ENCODE data around the gene ABTB1. TPM values are rescaled to one million over a fixed set of nuclear protein-coding genes. Genes with fewer than 3 reads are reported as not detected.

ABTB1 gene
- total RNA-seq, 1 experiment from 2014 or later = 12.5 TPM

DNA sequence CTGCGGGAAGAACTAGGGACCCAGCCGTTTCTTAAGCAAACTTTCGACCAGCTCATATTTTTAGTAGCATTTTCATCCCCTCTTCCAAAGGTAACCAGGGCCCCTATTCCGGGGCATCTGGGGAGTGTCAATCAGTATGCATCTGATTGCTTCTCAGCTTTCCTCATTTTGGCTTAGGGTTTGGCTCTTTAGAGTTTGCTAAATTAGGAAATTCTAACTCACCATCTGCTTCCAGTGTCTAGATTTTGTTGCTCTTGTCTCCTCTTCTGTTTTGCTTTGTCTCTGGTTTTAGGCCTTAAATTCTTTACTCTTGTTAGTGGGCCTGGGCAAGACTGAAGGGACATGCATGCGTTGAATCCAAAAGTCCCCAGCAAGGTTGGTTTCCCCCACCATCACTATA lies 9.6 kb upstream of the ABTB1 start:
- peaks cover 21% of the 10 kb centered on the region for H3K36me3 Mint-ChIP-seq
- ChIA-PET POLR2A (no interaction called here), CTCF (interaction anchor here (1.0 kb wide), 1 partner anchor 88 kb away, joined by 3 read pairs; no protein-coding TSS in a partner anchor)
- DNase-seq (ENCODE audit: low spot score) (no peak), ATAC-seq (no peak)
- TF ChIP-seq GTF2I (CRISPR knock-in tag; conservative IDR thresholded peaks at IDR 0.05) (no peak), ETV6 (CRISPR knock-in tag; IDR thresholded peaks at IDR 0.05) (no peak), NR2C2 (CRISPR knock-in tag; IDR thresholded peaks at IDR 0.05) (no peak), PRRX2 (CRISPR knock-in tag; IDR thresholded peaks at IDR 0.05) (no peak), FOXP1 (CRISPR knock-in tag; IDR thresholded peaks at IDR 0.05; ENCODE audit: borderline replicate concordance) (no peak), OVOL2 (CRISPR knock-in tag; IDR thresholded peaks at IDR 0.05; ENCODE audit: borderline replicate concordance) (no peak), ESRRA (CRISPR knock-in tag; IDR thresholded peaks at IDR 0.05; ENCODE audit: borderline replicate concordance) (no peak), NFATC4 (CRISPR knock-in tag; IDR thresholded peaks at IDR 0.05) (no peak), ELF4 (CRISPR knock-in tag; IDR thresholded peaks at IDR 0.05; ENCODE audit: low read depth) (no peak), TP53 (CRISPR knock-in tag; IDR thresholded peaks at IDR 0.05) (no peak)
- TF ChIP-seq, protein P1, sequence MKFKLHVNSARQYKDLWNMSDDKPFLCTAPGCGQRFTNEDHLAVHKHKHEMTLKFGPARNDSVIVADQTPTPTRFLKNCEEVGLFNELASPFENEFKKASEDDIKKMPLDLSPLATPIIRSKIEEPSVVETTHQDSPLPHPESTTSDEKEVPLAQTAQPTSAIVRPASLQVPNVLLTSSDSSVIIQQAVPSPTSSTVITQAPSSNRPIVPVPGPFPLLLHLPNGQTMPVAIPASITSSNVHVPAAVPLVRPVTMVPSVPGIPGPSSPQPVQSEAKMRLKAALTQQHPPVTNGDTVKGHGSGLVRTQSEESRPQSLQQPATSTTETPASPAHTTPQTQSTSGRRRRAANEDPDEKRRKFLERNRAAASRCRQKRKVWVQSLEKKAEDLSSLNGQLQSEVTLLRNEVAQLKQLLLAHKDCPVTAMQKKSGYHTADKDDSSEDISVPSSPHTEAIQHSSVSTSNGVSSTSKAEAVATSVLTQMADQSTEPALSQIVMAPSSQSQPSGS (CRISPR knock-in tag; IDR thresholded peaks at IDR 0.05; ENCODE audit: borderline replicate concordance, low read depth) = no peak
- TF ChIP-seq, protein P2, sequence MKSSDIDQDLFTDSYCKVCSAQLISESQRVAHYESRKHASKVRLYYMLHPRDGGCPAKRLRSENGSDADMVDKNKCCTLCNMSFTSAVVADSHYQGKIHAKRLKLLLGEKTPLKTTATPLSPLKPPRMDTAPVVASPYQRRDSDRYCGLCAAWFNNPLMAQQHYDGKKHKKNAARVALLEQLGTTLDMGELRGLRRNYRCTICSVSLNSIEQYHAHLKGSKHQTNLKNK (CRISPR knock-in tag; IDR thresholded peaks at IDR 0.05) = no peak
- TF ChIP-seq, protein P3, sequence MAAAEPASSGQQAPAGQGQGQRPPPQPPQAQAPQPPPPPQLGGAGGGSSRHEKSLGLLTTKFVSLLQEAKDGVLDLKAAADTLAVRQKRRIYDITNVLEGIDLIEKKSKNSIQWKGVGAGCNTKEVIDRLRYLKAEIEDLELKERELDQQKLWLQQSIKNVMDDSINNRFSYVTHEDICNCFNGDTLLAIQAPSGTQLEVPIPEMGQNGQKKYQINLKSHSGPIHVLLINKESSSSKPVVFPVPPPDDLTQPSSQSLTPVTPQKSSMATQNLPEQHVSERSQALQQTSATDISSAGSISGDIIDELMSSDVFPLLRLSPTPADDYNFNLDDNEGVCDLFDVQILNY (CRISPR knock-in tag; IDR thresholded peaks at IDR 0.05) = no peak
- TF ChIP-seq, protein P4, sequence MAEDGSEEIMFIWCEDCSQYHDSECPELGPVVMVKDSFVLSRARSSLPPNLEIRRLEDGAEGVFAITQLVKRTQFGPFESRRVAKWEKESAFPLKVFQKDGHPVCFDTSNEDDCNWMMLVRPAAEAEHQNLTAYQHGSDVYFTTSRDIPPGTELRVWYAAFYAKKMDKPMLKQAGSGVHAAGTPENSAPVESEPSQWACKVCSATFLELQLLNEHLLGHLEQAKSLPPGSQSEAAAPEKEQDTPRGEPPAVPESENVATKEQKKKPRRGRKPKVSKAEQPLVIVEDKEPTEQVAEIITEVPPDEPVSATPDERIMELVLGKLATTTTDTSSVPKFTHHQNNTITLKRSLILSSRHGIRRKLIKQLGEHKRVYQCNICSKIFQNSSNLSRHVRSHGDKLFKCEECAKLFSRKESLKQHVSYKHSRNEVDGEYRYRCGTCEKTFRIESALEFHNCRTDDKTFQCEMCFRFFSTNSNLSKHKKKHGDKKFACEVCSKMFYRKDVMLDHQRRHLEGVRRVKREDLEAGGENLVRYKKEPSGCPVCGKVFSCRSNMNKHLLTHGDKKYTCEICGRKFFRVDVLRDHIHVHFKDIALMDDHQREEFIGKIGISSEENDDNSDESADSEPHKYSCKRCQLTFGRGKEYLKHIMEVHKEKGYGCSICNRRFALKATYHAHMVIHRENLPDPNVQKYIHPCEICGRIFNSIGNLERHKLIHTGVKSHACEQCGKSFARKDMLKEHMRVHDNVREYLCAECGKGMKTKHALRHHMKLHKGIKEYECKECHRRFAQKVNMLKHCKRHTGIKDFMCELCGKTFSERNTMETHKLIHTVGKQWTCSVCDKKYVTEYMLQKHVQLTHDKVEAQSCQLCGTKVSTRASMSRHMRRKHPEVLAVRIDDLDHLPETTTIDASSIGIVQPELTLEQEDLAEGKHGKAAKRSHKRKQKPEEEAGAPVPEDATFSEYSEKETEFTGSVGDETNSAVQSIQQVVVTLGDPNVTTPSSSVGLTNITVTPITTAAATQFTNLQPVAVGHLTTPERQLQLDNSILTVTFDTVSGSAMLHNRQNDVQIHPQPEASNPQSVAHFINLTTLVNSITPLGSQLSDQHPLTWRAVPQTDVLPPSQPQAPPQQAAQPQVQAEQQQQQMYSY (CRISPR knock-in tag; IDR thresholded peaks at IDR 0.05) = no peak
- TF ChIP-seq, protein P5, sequence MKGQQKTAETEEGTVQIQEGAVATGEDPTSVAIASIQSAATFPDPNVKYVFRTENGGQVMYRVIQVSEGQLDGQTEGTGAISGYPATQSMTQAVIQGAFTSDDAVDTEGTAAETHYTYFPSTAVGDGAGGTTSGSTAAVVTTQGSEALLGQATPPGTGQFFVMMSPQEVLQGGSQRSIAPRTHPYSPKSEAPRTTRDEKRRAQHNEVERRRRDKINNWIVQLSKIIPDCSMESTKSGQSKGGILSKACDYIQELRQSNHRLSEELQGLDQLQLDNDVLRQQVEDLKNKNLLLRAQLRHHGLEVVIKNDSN (CRISPR knock-in tag; IDR thresholded peaks at IDR 0.05) = no peak
- TF ChIP-seq, protein P6, sequence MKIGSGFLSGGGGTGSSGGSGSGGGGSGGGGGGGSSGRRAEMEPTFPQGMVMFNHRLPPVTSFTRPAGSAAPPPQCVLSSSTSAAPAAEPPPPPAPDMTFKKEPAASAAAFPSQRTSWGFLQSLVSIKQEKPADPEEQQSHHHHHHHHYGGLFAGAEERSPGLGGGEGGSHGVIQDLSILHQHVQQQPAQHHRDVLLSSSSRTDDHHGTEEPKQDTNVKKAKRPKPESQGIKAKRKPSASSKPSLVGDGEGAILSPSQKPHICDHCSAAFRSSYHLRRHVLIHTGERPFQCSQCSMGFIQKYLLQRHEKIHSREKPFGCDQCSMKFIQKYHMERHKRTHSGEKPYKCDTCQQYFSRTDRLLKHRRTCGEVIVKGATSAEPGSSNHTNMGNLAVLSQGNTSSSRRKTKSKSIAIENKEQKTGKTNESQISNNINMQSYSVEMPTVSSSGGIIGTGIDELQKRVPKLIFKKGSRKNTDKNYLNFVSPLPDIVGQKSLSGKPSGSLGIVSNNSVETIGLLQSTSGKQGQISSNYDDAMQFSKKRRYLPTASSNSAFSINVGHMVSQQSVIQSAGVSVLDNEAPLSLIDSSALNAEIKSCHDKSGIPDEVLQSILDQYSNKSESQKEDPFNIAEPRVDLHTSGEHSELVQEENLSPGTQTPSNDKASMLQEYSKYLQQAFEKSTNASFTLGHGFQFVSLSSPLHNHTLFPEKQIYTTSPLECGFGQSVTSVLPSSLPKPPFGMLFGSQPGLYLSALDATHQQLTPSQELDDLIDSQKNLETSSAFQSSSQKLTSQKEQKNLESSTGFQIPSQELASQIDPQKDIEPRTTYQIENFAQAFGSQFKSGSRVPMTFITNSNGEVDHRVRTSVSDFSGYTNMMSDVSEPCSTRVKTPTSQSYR (CRISPR knock-in tag; IDR thresholded peaks at IDR 0.05) = no peak
- no peaks in the 10 kb centered on the region for H3K27me3 Mint-ChIP-seq (ENCODE audit: low read depth)
- peaks cover 8% of the 10 kb centered on the region for H3K9me3 Mint-ChIP-seq
- H3K4me3 Mint-ChIP-seq = no peak overlapping the region
- H3K4me1 Mint-ChIP-seq = no peaks in the 10 kb centered on the region
- no peak overlapping the region for H3K27ac Mint-ChIP-seq

DNA sequence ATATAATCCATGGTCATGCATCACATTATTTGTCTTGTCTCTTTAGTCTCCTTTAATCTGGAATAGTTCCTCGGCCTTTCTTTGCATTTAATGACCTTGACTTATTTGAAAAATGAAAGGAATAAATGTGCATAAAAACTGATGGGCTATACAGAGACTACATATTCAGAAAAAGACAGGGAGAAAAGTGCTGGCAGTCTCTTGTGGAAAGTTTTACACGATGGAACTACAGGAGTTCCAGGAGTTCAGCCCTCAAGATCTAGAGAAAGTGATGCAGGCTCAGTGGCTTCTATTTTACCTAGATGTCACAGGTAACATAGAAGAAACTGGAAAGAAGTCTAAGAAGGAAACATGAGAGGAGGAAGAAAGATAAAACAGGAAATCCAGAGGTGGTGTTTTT lies 7.6 kb upstream of the ABTB1 start:
- Mint-ChIP-seq H3K27ac (no peak overlapping the region), H3K9me3 (peaks cover 8% of the 10 kb centered on the region), H3K4me3 (no peak overlapping the region), H3K36me3 (peaks cover 20% of the 10 kb centered on the region), H3K4me1 (no peaks in the 10 kb centered on the region), H3K27me3 (ENCODE audit: low read depth) (no peaks in the 10 kb centered on the region)
- ChIA-PET POLR2A (no interaction called here), CTCF (no interaction called here)
- DNase-seq (ENCODE audit: low spot score) = no peak
- no peak for ATAC-seq
- no peak for TF ChIP-seq ETV6 (CRISPR knock-in tag; IDR thresholded peaks at IDR 0.05)
- TF ChIP-seq, protein P7, sequence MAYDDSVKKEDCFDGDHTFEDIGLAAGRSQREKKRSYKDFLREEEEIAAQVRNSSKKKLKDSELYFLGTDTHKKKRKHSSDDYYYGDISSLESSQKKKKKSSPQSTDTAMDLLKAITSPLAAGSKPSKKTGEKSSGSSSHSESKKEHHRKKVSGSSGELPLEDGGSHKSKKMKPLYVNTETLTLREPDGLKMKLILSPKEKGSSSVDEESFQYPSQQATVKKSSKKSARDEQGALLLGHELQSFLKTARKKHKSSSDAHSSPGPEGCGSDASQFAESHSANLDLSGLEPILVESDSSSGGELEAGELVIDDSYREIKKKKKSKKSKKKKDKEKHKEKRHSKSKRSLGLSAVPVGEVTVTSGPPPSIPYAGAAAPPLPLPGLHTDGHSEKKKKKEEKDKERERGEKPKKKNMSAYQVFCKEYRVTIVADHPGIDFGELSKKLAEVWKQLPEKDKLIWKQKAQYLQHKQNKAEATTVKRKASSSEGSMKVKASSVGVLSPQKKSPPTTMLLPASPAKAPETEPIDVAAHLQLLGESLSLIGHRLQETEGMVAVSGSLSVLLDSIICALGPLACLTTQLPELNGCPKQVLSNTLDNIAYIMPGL (CRISPR knock-in tag; IDR thresholded peaks at IDR 0.05) = no peak
- TF ChIP-seq NR3C1 (CRISPR knock-in tag; conservative IDR thresholded peaks at IDR 0.05; ENCODE audit: low read depth) = no peak
- TF ChIP-seq ZNF396 (CRISPR knock-in tag; IDR thresholded peaks at IDR 0.05; ENCODE audit: borderline replicate concordance) = no peak
- TF ChIP-seq, protein P8, sequence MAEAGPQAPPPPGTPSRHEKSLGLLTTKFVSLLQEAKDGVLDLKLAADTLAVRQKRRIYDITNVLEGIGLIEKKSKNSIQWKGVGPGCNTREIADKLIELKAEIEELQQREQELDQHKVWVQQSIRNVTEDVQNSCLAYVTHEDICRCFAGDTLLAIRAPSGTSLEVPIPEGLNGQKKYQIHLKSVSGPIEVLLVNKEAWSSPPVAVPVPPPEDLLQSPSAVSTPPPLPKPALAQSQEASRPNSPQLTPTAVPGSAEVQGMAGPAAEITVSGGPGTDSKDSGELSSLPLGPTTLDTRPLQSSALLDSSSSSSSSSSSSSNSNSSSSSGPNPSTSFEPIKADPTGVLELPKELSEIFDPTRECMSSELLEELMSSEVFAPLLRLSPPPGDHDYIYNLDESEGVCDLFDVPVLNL (CRISPR knock-in tag; IDR thresholded peaks at IDR 0.05; ENCODE audit: borderline replicate concordance, low read depth) = no peak
- no peak for TF ChIP-seq TP53 (CRISPR knock-in tag; IDR thresholded peaks at IDR 0.05)
- no peak for TF ChIP-seq ATF1 (CRISPR knock-in tag; IDR thresholded peaks at IDR 0.05)
- TF ChIP-seq PRRX2 (CRISPR knock-in tag; IDR thresholded peaks at IDR 0.05) = no peak
